ENCODE measurements around the gene MAMSTR. TPM values are rescaled to one million over a fixed set of nuclear protein-coding genes. Genes with fewer than 3 reads are reported as not detected.
"Not testable (repeated sequence)": the region's sequence is repeated elsewhere in the genome, so short reads cannot be mapped to it uniquely, and the experiment has no call there.

The MAMSTR gene
- total RNA-seq, 1 donor from 2014 or later, result 0.62 TPM

- not testable (repeated sequence) for DNase-seq
These were observed 1.4 kb downstream of the MAMSTR start for GRCh38 chr19:48718106-48718505.

GRCh38 chr19:48716562-48717291 is 2.8 kb downstream of the MAMSTR start:
- DNase-seq, result peak; percentile 73

- no peak for DNase-seq
These were observed 3.8 kb downstream of the MAMSTR start for GRCh38 chr19:48715681-48716171.

- DNase-seq, result no peak
These were observed 4.5 kb downstream of the MAMSTR start for GRCh38 chr19:48714759-48715675.

- DNase-seq, result peak; percentile 100
These were observed 5.4 kb downstream of the MAMSTR start for GRCh38 chr19:48713864-48714755.

GRCh38 chr19:48713041-48713863 is 6.3 kb downstream of the MAMSTR start:
- no peak for DNase-seq

- no peak for DNase-seq
These were observed 8.3 kb downstream of the MAMSTR start for GRCh38 chr19:48711106-48711662.

GRCh38 chr19:48708471-48708870 is 11.1 kb downstream of the MAMSTR start:
- no peak for DNase-seq

- no peak for DNase-seq
These were observed 14.1 kb downstream of the MAMSTR start for GRCh38 chr19:48705431-48705830.

- DNase-seq, result no peak
These were observed 16.2 kb downstream of the MAMSTR start for GRCh38 chr19:48703316-48703715.

- no peak for DNase-seq
These were observed 16.8 kb downstream of the MAMSTR start for GRCh38 chr19:48702701-48703100.

GRCh38 chr19:48698046-48698445 is 21.5 kb downstream of the MAMSTR start:
- no peak for DNase-seq

GRCh38 chr19:48696353-48697010 is 23.0 kb downstream of the MAMSTR start:
- DNase-seq, result no peak

- no peak for DNase-seq
These were observed 23.7 kb downstream of the MAMSTR start, which contains the start of gene FUT2 for GRCh38 chr19:48695743-48696352. FUT2 (plus strand) TSS chr19:48695971; CDS start chr19:48702957, 6,986 bp downstream.

GRCh38 chr19:48693629-48694028 is 25.9 kb downstream of the MAMSTR start:
- DNase-seq, result not testable (repeated sequence)

- DNase-seq, result no peak
These were observed 30.1 kb downstream of the MAMSTR start for GRCh38 chr19:48689449-48689848.

GRCh38 chr19:48687776-48688175 is 31.7 kb downstream of the MAMSTR start:
- no peak for DNase-seq

- not testable (repeated sequence) for DNase-seq
These were observed 32.9 kb downstream of the MAMSTR start for GRCh38 chr19:48686637-48687036.

- DNase-seq, result no peak
These were observed 33.4 kb downstream of the MAMSTR start for GRCh38 chr19:48686088-48686487.

GRCh38 chr19:48685583-48685982 is 33.9 kb downstream of the MAMSTR start:
- no peak for DNase-seq

All from occipital lobe (tissue), 2 donors.